IMR-90 (cell line): ENCODE data around the gene PAQR9. TPM values are rescaled to one million over a fixed set of nuclear protein-coding genes. Genes with fewer than 3 reads are reported as not detected.

Experiments
- ATAC-seq: fragments of 200-7000 bp; cut with Tn5 transposase; 2 replicates; pipeline ENCODE4 v1.9.1; 2020; ENCODE audit warnings: low read depth, mild to moderate bottlenecking, moderate library complexity
- BruUV-seq: library from RNA; stranded (reverse); fragments of 400-500 nt; replicated peaks from 2 replicates; lab custom pipeline; 2021; lab: Mats Ljungman, UMichigan
- CTCF ChIA-PET: fragments of 300-600 bp; formaldehyde crosslinking; extraction: SDS; loops from one replicate; lab custom pipeline; 2021; ENCODE audit warnings: antibody characterized with exemption; lab: Yijun Ruan, JAX
- POLR2A ChIA-PET: fragments of 300-600 bp; sonication (Branson Sonifier 250); formaldehyde crosslinking; loops from one replicate; lab custom pipeline; 2022; ENCODE audit warnings: antibody characterized with exemption; ENCODE audit not compliant: unreplicated experiment; lab: Charles Lee
- DNase-seq: peaks from one replicate; pipeline ENCODE4 v3.0.0; 2013
- H2AFZ ChIP-seq: replicated peaks from 2 replicates; pipeline ENCODE3; 2013; ENCODE audit warnings: low read length, mild to moderate bottlenecking; ENCODE audit not compliant: poor library complexity
- H2AK5ac ChIP-seq: 2 replicates; pipeline ENCODE4 v1.6.1; 2013; ENCODE audit warnings: low read depth, low read length, inconsistent platforms
- H2AK9ac ChIP-seq: replicated peaks from 2 replicates; pipeline ENCODE3; 2013; ENCODE audit warnings: mild to moderate bottlenecking, low read depth, low read length, moderate library complexity; ENCODE audit not compliant: poor library complexity
- H2BK120ac ChIP-seq: 2 replicates; pipeline ENCODE4 v1.6.1; 2013; ENCODE audit warnings: low read depth, low read length, inconsistent platforms
- H2BK15ac ChIP-seq: 3 replicates; pipeline ENCODE4 v1.6.1; 2013; ENCODE audit warnings: low read depth, low read length, inconsistent platforms
- H2BK20ac ChIP-seq: 2 replicates; pipeline ENCODE4 v1.6.1; 2013; ENCODE audit warnings: low read depth, mild to moderate bottlenecking, inconsistent platforms, low read length, moderate library complexity
- H2BK5ac ChIP-seq: 2 replicates; pipeline ENCODE4 v1.6.1; 2013; ENCODE audit warnings: mild to moderate bottlenecking, low read depth, low read length, inconsistent platforms; ENCODE audit not compliant: poor library complexity, severe bottlenecking
- H3K14ac ChIP-seq: replicated peaks from 2 replicates; pipeline ENCODE4 v1.6.1; 2013; ENCODE audit warnings: low read depth, low read length, inconsistent platforms
- H3K18ac ChIP-seq: 2 replicates; pipeline ENCODE4 v1.6.1; 2013; ENCODE audit warnings: low read depth, low read length, control low read depth
- H3K23ac ChIP-seq: 2 replicates; pipeline ENCODE4 v1.6.1; 2013; ENCODE audit warnings: low read depth, low read length, inconsistent platforms
- H3K27ac ChIP-seq: 2 replicates; pipeline ENCODE4 v1.5.1; 2013; ENCODE audit warnings: mild to moderate bottlenecking, control low read depth, low read length; ENCODE audit not compliant: insufficient read depth
- H3K27me3 ChIP-seq: 2 replicates; pipeline ENCODE4 v1.6.1; 2013; ENCODE audit warnings: low read length; ENCODE audit not compliant: control insufficient read depth, insufficient read depth
- H3K36me3 ChIP-seq: 2 replicates; pipeline ENCODE4 v1.6.1; 2013; ENCODE audit warnings: low read length, mixed read lengths; ENCODE audit not compliant: control insufficient read depth, insufficient read depth
- H3K4ac ChIP-seq: 2 replicates; pipeline ENCODE4 v1.6.1; 2013; ENCODE audit warnings: low read depth, low read length, inconsistent platforms
- H3K4me1 ChIP-seq: 2 replicates; pipeline ENCODE4 v1.6.1; 2013; ENCODE audit warnings: low read length, mixed read lengths; ENCODE audit not compliant: control insufficient read depth, insufficient read depth
- H3K4me2 ChIP-seq: 2 replicates; pipeline ENCODE4 v1.6.1; 2013; ENCODE audit warnings: low read depth, mild to moderate bottlenecking, control low read depth, low read length, moderate library complexity
- H3K4me3 ChIP-seq: 2 replicates; pipeline ENCODE4 v1.5.1; 2013; ENCODE audit warnings: low read depth, mild to moderate bottlenecking, control low read depth, low read length, moderate library complexity; ENCODE audit not compliant: insufficient read depth
- H3K56ac ChIP-seq: 2 replicates; pipeline ENCODE4 v1.6.1; 2013; ENCODE audit warnings: low read length, inconsistent platforms; ENCODE audit not compliant: insufficient read depth; ENCODE audit errors: extremely low read depth
- H3K79me1 ChIP-seq, 2 experiments: 2 replicates each; pipeline ENCODE4 v1.6.1; 2013; ENCODE audit warnings: low read length in 2 of 2, inconsistent platforms in 1 of 2, low read depth in 1 of 2
- H3K9ac ChIP-seq: 2 replicates; pipeline ENCODE4 v1.6.1; 2013; ENCODE audit warnings: low read depth, low read length, control low read depth
- H3K9me1 ChIP-seq: 2 replicates; pipeline ENCODE4 v1.6.1; 2013; ENCODE audit warnings: low read length, inconsistent platforms; ENCODE audit not compliant: insufficient read depth
- H3K9me3 ChIP-seq: 2 replicates; pipeline ENCODE4 v1.6.1; 2013; ENCODE audit warnings: low read length; ENCODE audit not compliant: control insufficient read depth, insufficient read depth
- H4K20me1 ChIP-seq: 2 replicates; pipeline ENCODE4 v1.6.1; 2013; ENCODE audit warnings: low read length, inconsistent platforms; ENCODE audit not compliant: insufficient read depth
- H4K5ac ChIP-seq: 2 replicates; pipeline ENCODE4 v1.6.1; 2013; ENCODE audit warnings: mild to moderate bottlenecking, low read depth, low read length, control low read depth
- H4K8ac ChIP-seq, 2 experiments: 2 replicates each; pipeline ENCODE4 v1.6.1; 2013; ENCODE audit warnings: low read depth in 2 of 2, low read length in 2 of 2, control low read depth in 1 of 2, inconsistent platforms in 1 of 2
- H4K91ac ChIP-seq: 2 replicates; pipeline ENCODE4 v1.6.1; 2013; ENCODE audit warnings: low read depth, low read length, inconsistent platforms; ENCODE audit not compliant: insufficient read depth
- BHLHE40 ChIP-seq: fragments of 150-350 bp; IDR thresholded peaks from 2 replicates; pipeline ENCODE4 v1.6.1; 2016; ENCODE audit warnings: mild to moderate bottlenecking, low read depth, low read length
- CHD1 ChIP-seq: IDR thresholded peaks from 2 replicates; pipeline ENCODE4 v1.6.1; 2012; ENCODE audit warnings: low read depth, low read length, improper control_type of control experiment
- MAZ ChIP-seq: IDR thresholded peaks from 2 replicates; pipeline ENCODE4 v1.6.1; 2012; ENCODE audit warnings: low read depth, mild to moderate bottlenecking, low read length, improper control_type of control experiment, moderate library complexity, borderline replicate concordance
- MXI1 ChIP-seq: IDR thresholded peaks from 2 replicates; pipeline ENCODE4 v1.6.1; 2012; ENCODE audit warnings: low read depth, mild to moderate bottlenecking, low read length, moderate library complexity, borderline replicate concordance
- RAD21 ChIP-seq: IDR thresholded peaks from 2 replicates; pipeline ENCODE4 v1.6.1; 2012; ENCODE audit warnings: low read length, improper control_type of control experiment
- RCOR1 ChIP-seq: IDR thresholded peaks from 2 replicates; pipeline ENCODE4 v1.6.1; 2012; ENCODE audit warnings: mild to moderate bottlenecking, low read length, improper control_type of control experiment; ENCODE audit not compliant: insufficient replicate concordance
- SMC3 ChIP-seq: fragments of 150-350 bp; IDR thresholded peaks from 2 replicates; pipeline ENCODE4 v1.6.1; 2016; ENCODE audit warnings: low read depth, mild to moderate bottlenecking, antibody characterized with exemption, low read length, moderate library complexity
- WGBS, 2 experiments: methylation state at CpG; one replicate each; pipeline versions ENCODE4 v1.1.5 to v1.1.7; 2013; ENCODE audit warnings: missing lambda C conversion rate in 2 of 2; ENCODE audit not compliant: insufficient read length in 1 of 2; ENCODE audit errors: extremely low coverage in 2 of 2; 5-methylcytosine and 5-hydroxymethylcytosine counted together
- dilution Hi-C: fragments of 300-500 bp; cut with HindIII; formaldehyde crosslinking; loops from one replicate; pipeline ENCODE4 v1.14.3; 2018; ENCODE audit warnings: low sequenced_read_pairs; ENCODE audit not compliant: unreplicated experiment
- in situ Hi-C: fragments of 300-500 bp; cut with MboI; formaldehyde crosslinking; loops from 3 replicates; pipeline ENCODE4 v1.14.3; 2019; ENCODE audit warnings: low sequenced_read_pairs, inconsistent platforms, mixed read lengths
- intact Hi-C: fragments of 100-400 bp; cut with micrococcal nuclease; formaldehyde crosslinking; loops from 2 replicates; pipeline ENCODE4 v1.10.0; 2022
- polyA plus RNA-seq, 3 experiments: library from polyadenylated mRNA; depleted of rRNA; stranded (reverse); fragments of >200 nt; gene quantifications; 2 replicates each; pipeline ENCODE4 v1.2.3, GENCODE V29; 2012; ENCODE audit warnings: low replicate concordance in 1 of 3
- total RNA-seq: library from RNA; depleted of rRNA; stranded (reverse); fragments of >200 nt; gene quantifications from 2 replicates; pipeline ENCODE4 v1.2.3, GENCODE V29; 2012
- TF ChIP-seq, protein P1 (sequence below): fragments of 150-350 bp; IDR thresholded peaks from 2 replicates; pipeline ENCODE4 v1.6.1; 2016; ENCODE audit warnings: low read depth, mild to moderate bottlenecking, low read length, moderate library complexity, borderline replicate concordance
- TF ChIP-seq, protein P2 (sequence below): conservative IDR thresholded peaks from 2 replicates; pipeline ENCODE4 v1.5.1; 2012; ENCODE audit warnings: mild to moderate bottlenecking, low read depth, low read length, improper control_type of control experiment
- TF ChIP-seq, protein P3 (sequence below): fragments of 150-350 bp; IDR thresholded peaks from 2 replicates; pipeline ENCODE4 v1.6.1; 2017; ENCODE audit warnings: mild to moderate bottlenecking, antibody characterized with exemption, low read length, low read depth

PAQR9 gene
- total and polyA plus RNA-seq, 2 of the 4 experiments (the other 2 are of a cell fraction), result 0.05 TPM; not detected in 1

DNA sequence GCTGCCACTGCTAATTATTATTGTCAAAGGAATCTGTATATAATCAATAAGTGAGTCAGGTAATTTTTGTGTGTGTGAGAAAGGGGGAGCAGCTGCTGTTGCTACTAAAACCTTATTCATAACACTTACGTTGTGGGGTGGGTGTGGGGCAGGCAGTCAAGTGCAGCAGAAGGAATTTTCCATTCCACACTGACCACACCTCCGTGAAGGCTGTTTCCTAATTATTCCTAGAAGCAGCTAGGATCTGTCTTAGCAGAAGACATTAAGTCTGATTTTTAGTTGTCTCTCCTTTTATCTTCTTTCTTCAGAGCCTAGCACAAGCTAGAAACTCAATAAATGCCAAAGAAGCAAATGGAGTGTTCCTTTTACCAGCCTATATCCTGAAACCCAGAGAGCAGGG lies 33.9 kb upstream of the PAQR9 start:
- Histone ChIP-seq H3K79me1 (peaks cover 7 to 16% of the 10 kb centered on the region in 2 experiments; a peak in 2 of 4 replicates), H4K8ac (no peak overlapping the region), H2AK9ac (no peak overlapping the region), H3K27ac (no peak overlapping the region), H2BK120ac (no peak overlapping the region), H3K4ac (no peak overlapping the region), H2BK5ac (no peak overlapping the region), H3K4me3 (no peak overlapping the region), H3K14ac (no peak overlapping the region), H4K20me1 (0 out of 2 replicates have a peak, but pooled peaks cover 3% of the 10 kb centered on the region), H4K5ac (no peak overlapping the region), H2BK15ac (no peak overlapping the region), H2AFZ (no peak overlapping the region), H4K91ac (no peak overlapping the region), H3K27me3 (no peaks in the 10 kb centered on the region; the same call in 1 of the 2 replicates), H3K4me2 (no peak overlapping the region), H3K56ac (no peak overlapping the region), H3K18ac (no peak overlapping the region), H3K9me3 (no peaks in the 10 kb centered on the region), H3K9ac (no peak overlapping the region), H2AK5ac (no peak overlapping the region), H3K23ac (no peak overlapping the region), H2BK20ac (no peak overlapping the region), H3K4me1 (peaks cover 3% of the 10 kb centered on the region; the same call in 1 of the 2 replicates), H3K9me1 (no peaks in the 10 kb centered on the region; the same call in 1 of the 2 replicates), H3K36me3 (no peaks in the 10 kb centered on the region)
- TF ChIP-seq MXI1 (no peak), RAD21 (no peak), SMC3 (no peak), BHLHE40 (no peak), MAZ (no peak), RCOR1 (no peak), CHD1 (no peak)
- TF ChIP-seq, protein P1, sequence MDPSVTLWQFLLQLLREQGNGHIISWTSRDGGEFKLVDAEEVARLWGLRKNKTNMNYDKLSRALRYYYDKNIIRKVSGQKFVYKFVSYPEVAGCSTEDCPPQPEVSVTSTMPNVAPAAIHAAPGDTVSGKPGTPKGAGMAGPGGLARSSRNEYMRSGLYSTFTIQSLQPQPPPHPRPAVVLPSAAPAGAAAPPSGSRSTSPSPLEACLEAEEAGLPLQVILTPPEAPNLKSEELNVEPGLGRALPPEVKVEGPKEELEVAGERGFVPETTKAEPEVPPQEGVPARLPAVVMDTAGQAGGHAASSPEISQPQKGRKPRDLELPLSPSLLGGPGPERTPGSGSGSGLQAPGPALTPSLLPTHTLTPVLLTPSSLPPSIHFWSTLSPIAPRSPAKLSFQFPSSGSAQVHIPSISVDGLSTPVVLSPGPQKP, result no peak
- TF ChIP-seq, protein P2, sequence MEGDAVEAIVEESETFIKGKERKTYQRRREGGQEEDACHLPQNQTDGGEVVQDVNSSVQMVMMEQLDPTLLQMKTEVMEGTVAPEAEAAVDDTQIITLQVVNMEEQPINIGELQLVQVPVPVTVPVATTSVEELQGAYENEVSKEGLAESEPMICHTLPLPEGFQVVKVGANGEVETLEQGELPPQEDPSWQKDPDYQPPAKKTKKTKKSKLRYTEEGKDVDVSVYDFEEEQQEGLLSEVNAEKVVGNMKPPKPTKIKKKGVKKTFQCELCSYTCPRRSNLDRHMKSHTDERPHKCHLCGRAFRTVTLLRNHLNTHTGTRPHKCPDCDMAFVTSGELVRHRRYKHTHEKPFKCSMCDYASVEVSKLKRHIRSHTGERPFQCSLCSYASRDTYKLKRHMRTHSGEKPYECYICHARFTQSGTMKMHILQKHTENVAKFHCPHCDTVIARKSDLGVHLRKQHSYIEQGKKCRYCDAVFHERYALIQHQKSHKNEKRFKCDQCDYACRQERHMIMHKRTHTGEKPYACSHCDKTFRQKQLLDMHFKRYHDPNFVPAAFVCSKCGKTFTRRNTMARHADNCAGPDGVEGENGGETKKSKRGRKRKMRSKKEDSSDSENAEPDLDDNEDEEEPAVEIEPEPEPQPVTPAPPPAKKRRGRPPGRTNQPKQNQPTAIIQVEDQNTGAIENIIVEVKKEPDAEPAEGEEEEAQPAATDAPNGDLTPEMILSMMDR, result no peak
- TF ChIP-seq, protein P3, sequence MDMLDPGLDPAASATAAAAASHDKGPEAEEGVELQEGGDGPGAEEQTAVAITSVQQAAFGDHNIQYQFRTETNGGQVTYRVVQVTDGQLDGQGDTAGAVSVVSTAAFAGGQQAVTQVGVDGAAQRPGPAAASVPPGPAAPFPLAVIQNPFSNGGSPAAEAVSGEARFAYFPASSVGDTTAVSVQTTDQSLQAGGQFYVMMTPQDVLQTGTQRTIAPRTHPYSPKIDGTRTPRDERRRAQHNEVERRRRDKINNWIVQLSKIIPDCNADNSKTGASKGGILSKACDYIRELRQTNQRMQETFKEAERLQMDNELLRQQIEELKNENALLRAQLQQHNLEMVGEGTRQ, result no peak
- BruUV-seq, result no TSS peak
- ATAC-seq (no peak), DNase-seq (no peak)
- no CpG with 5 or more reads among the region's 2 CpGs for WGBS, 2 experiments
- dilution Hi-C loops, result no loop called here
- intact Hi-C loops, result no loop called here
- CTCF ChIA-PET, result interaction anchor here (1.2 kb wide), 1 partner anchor 169 kb away, joined by 4 read pairs; no protein-coding TSS in a partner anchor
- POLR2A ChIA-PET, result no interaction called here
- in situ Hi-C loops, result no loop called here
